Globus pallidus (tissue), 1 donor: ENCODE measurements around the gene CTH.
"Not testable (repeated sequence)": the region's sequence is repeated elsewhere in the genome, so short reads cannot be mapped to it uniquely, and the experiment has no call there.

Experiments
- DNase-seq: peaks from one replicate; pipeline ENCODE4 v3.0.0-alpha.2; 2015; ENCODE audit warnings: low spot score

CTH gene

DNA sequence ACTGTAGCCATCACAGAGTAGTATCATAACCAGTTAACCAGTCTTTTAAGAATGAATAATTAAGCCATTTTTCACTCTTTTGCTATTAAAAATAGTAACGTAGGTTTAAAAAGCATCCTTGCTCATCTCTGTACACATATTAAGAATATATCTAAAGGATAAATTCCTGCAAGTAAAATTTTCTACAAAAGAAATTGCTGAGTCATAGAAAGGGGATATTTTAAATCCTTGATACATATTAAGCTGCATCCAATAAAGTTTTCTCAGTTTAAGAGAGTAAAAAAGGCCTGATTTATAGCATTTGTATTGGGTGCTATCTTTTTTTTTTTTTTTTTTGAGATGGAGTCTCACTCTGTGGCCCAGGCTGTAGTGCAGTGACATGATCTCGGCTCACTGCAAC, 1.9 kb upstream of the CTH start:
- no peak for DNase-seq

DNA sequence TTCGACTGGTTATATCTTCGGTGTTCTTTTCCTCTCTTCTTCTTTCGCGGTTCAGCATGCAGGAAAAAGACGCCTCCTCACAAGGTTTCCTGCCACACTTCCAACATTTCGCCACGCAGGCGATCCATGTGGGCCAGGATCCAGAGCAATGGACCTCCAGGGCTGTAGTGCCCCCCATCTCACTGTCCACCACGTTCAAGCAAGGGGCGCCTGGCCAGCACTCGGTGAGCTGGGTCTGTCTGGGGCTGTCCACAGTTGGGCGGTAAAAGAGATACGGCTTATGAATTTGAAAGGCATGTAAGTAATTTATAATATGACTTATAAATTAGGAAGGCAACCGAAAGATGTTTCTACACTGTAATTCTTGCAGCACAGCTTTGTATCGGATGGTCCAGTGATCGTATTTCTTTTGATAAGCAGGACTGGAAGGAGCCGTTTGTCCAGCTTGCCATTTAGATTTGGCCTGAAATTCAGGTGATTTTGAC, 334 bp downstream of the CTH start:
- no peak for DNase-seq

DNA sequence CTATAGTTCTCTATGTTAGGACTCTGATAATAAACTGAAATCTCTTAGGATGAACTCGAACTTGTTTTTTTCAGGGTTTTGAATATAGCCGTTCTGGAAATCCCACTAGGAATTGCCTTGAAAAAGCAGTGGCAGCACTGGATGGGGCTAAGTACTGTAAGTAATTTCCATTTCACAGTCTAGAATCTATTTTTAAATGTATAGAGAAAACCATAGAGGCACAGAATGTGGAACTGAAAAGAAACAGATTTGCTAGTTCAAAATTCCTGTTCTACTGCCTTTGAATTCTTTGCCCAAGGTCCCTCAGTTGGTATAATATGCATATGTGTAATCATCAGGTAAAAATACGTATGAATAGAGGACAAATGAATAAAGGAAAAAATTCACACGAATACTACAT, 4.8 kb downstream of the CTH start:
- DNase-seq: no peak

DNA sequence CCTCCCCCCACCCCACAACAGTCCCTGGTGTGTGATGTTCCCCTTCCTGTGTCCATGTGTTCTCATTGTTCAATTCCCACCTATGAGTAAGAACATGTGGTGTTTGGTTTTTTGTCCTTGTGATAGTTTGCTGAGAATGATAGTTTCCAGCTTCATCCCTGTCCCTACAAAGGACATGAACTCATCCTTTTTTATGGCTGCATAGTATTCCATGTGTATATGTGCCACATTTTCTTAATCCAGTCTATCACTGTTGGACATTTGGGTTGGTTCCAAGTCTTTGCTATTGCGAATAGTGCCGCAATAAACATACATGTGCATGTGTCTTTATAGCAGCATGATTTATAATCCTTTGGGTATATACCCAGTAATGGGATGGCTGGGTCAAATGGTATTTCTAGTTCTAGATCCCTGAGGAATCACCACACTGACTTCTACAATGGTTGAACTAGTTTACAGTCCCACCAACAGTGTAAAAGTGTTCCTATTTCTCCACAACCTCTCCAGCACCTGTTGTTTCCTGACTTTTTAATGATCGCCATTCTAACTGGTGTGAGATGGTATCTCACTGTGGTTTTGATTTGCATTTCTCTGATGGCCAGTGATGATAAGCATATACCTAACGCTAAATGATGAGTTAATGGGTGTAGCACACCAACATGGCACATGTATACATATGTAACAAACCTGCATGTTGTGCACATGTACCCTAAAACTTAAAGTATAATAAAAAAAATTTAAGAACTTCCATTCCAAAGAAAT, 8.1 kb downstream of the CTH start:
- not testable (repeated sequence) for DNase-seq

DNA sequence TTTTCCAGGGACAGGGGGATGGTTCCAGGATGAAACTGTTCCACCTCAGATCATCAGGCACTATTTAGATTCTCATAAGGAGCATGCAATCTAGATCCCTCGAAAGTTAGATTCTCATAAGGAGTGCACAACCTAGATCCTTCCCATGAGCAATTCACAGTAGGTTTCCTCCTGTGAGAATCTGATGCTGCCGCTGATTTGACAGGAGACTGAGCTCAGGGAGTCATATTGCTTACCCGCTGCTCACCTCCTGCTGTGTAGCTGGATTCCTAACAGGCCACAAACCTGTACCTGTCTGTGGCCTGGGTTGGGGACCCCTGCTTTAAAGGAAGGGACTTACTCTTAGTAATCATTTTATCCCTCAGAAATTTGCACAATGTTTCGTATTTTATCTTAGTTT, 9.3 kb downstream of the CTH start:
- DNase-seq: no peak

DNA sequence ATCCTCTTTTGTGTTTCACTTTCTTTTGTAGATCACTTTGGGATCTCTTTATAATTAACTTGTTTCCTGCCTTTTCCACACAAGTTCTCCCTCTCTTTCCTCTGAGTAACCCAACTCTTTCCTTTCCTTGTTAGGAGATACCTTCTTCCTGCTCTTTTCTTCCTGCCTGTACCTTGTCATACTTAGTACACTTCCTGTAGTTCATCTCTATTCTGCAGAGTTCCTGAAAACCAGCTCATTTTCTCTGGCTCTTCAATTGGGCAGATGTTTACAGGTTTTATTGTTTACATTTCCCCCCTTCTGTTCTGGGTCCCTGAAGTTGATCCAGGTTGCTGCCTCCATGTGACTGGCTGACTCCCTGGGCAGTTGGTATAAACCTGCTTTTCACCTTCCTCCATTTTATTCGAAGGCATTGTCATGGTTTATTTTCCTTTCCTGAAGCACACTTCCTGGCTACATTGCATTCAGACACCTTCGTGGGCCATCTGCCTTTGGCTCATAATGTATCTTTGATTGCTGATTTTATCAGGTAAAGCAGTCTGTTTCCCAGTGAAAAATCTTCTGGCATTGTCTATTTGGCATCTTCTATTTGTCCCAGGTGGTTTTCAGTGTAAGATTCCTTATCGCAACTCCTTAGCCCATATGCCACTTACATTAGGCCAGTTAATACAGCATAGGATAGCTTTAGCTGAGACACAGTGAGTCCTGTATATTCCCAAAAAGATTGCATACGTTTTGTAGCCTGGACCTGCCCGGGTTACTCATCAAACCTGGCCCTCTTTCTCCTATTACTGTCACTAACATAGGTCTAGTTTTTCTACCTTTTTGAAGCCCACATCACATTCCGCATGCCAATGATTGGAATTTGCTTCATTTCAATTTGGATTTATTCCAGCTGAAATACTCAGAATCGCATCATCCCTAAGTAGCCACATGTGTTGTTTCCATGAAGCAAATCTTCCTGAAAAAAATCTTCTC, 15.4 kb downstream of the CTH start:
- DNase-seq: no peak

DNA sequence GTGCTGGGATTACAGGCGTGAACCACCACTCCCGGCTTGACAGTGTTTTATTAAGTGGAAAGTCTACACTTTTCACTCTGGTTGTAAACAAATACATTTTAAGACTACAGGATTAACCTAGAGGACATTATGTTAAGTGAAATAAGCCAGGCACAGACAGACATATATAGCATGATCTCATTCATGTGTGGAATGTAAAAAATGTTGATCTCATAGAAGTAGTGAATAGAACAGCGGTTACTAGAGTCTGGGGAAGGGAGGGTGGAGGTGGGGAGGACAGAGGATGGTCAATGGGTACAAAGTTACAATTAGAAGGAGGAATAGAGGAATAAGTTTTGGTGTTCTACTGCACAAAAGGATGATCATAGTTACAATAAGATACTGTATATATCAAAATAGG, 16.9 kb downstream of the CTH start:
- DNase-seq: no peak

DNA sequence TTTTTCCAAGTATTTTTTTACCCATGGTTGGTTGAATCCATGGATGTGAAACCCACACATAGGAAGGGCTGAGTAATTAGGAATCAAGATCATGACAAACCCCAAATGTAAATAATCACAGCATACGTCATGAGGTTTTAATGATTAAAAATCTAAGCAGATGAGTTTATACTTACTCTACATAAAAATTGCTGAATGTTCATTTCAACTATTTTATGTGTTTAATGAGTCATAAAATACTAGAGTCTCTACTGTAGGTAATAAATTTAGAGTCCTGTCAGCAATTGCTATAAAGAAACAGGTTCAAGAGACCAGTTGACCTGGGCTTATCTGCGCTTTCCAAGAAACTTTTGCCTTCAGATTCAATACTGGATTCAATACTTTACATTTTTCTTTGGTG, 18.2 kb downstream of the CTH start:
- DNase-seq: no peak

DNA sequence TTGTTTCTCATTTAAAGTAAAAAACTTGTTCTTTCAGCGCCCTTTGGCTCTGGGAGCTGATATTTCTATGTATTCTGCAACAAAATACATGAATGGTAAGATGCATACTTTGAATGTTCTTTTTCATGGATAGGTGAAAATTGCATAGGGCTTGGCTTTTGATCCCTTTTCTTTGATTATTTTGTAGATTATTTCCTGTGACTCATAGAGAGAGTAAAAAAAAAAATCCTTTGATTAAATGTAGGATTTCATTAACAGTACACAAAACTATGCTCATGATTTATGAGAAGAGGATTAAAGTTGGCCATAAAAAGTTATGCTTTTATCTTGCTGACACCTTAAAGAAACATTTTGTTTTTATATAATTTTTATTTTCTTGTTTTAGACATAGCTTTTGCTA, 18.7 kb downstream of the CTH start:
- DNase-seq: no peak

DNA sequence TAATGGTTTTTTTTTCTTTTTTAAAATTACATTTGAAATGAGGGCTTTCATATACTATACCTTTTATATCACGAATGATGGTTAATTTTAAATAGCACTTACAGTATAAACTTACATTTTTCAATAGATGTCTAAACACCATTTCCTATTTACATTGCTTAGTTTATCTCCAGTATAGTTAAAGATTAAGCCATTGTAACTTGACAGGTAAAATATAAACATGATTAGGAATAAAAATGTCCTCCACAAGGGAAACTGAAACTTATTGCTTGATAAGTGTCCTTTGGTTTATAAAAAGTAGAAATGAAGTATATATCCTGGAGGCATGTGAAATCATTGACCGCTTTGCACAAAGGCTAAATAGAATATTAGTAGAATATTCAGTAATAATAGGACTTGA, 20.2 kb downstream of the CTH start:
- DNase-seq: no peak

DNA sequence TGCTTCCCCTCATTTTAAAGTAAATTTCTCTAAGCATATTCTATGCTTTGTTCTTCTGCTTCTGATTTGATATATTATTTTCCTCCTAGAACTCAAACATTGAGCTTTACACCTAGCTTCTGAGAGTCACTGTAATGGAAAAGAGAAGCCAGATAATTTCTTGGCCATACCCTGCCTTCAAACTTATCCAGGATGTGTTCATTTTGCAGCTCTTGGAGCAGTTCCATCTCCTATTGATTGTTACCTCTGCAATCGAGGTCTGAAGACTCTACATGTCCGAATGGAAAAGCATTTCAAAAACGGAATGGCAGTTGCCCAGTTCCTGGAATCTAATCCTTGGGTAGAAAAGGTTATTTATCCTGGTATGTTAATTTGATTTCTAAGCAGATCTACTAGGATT, 20.8 kb downstream of the CTH start:
- DNase-seq: no peak

DNA sequence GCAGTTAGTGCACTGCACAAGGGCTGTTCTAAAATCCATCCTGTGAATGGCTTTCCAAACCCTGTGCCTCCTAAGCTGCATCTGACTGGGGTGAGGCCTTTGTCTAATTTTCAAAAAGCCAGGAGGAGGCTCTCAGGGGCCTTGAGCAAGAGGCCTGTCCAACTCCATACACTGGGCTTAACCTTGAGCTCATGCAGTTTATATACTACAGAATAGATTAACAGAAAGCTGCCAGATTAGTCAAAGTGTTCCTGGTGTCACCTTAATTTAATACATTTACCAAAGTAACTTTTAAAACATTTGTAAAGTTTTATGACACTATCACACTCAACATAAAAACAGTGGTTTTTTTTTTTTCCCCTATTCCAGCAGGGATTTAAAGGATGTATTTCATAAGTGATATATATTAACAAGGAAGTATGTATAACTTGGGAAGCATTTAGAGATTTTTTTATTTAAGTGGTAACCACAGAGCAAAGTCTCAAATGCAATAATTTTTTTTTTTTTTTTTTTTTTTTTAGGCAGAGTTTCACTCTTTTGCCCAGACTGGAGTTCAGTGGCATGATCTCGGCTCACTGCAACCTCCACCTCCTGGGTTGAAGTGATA, 23.3 kb downstream of the CTH start:
- no peak for DNase-seq

DNA sequence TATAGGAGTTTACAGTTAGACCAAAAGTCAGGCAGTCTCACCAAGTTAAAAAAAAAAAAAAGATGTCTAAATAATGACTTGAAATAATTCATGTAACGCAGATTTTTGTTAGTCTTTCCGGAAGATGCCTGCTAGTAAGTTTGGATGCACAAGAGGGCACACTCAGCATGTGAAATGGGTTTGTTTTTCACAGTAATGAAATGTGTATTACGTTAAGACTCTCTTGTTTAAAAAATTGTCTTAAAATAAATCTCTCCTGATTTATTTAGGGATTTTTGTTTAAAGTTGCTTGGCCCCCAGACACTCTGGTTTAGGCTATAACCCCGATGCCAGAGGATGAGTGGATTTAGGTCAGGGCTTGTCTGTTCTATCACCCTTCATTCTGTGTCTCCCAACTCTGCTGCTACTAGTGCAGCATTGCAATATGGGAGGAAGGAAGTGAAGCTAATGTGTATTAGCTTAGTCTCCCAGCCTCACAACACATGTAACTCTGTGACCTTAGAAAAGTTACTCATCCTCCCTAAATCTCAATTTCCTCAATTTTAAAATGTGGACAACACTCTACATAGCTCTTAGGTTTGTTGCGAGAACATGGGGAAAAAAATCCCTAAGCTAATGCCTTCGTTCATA, 25.7 kb downstream of the CTH start:
- no peak for DNase-seq

DNA sequence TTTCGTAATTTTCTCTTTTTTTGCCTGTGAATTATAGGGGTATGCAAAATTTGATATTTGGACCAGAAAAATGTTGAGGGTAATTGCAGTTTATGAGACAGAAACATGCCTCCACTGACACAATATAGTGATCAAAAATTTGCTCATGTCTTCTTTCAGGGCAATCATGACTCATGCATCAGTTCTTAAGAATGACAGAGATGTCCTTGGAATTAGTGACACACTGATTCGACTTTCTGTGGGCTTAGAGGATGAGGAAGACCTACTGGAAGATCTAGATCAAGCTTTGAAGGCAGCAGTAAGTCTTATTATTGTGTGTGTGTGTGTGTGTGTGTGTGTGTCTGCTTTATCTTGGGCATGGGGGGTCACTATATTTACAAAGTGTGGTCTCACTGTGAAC, 27.5 kb downstream of the CTH start:
- no peak for DNase-seq

DNA sequence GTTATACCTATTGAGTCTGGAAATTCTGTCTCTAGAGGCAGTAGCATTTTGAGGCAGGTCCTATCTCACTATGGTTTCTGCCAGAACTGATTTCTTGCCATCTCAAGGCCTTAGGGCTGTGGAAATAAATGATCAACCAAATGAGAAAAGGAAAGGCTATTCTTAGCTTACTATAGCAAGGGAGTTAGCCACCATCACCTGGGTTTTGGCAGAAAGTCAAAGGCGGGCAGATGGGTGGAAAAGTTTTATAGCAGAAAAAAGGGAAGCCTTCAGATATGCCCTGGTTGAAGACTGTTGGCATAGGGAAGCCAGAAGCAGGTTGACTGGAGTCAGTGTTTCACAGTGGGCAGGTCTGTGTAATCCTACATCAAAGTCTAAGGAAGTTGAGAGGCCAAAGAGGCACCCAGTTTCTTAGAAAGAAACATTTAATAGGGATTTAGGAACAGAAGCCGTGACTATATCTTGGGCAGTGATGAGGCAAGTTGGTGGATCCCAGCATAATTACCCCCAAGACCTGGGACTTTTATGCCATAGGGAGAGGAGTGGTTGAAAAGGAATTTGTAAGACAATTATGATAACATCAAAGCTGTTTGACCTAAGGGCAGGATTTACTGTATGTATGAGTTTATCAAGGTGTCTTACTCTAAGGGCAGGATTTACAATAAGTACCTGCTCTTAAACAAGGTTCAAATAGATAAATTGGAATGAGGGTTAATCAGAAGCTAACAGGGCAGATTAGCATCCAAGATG, 29.7 kb downstream of the CTH start:
- no peak for DNase-seq

DNA sequence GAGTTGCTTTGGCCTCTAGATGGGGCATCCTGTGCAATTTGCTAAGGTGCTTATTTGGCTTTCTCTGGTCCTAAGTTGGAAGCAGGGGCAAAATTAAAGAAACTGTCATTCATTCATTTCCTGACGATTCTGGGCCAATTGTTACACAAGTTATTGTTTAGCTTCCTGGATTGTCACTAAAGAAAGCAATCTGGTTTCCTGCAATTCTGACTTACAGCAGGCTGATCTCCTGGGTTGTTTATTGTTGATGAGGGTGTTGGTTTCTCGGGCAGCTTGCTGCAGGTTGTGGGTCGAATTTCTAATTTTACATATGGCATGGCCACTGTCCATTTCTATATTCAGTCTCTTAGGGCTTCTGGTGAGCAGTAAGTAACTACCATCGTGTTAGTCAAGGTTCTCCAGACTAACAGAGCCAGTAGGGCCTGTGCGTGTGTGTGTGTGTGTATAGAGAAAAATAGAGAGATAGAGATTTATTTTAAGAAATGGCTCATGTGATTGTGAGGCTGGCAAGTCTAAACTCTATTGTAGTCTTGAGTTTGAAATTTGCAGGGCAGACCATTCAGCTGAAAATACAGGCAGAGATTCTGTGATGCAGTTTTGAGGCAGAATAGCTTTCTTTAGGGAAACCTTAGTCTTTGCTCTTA, 30.4 kb downstream of the CTH start:
- no peak for DNase-seq

DNA sequence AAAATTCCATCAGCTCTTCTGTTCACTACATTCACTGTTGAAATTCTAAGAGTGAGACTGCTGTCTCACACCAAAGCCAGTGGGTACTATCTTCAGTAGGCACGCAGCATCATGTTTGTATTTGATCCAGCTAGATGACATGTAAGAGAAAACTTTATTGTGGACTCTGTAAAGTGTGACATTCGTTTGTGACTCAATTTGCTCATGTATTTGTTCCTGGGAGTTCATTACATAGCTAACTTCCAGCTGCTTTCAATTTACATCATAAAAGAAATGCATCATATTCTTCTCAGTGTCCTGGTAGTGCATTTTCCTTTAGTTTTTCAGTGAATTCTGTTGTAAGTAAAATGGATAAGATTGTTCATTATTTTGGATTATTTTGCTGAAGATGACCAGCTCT, 31.4 kb downstream of the CTH start:
- no peak for DNase-seq

DNA sequence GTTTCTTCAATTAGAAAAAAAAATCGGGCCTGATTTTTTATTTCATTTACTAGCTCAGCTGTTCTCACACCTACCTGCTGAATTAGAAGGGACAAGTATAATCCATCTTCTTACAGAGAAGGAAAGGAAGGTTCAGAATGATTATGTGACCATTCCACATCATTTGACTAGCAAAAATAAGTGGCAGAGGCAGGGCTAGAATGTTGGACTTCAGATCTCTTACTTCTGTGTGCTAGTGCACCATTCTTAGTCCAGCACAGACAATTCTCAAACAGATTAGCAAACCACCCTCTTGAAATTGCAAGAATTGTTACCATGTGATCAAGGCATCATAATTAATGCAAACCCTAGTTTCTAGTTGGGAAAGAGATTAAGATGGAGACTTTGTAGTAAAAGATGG, 32.7 kb downstream of the CTH start:
- DNase-seq: no peak

DNA sequence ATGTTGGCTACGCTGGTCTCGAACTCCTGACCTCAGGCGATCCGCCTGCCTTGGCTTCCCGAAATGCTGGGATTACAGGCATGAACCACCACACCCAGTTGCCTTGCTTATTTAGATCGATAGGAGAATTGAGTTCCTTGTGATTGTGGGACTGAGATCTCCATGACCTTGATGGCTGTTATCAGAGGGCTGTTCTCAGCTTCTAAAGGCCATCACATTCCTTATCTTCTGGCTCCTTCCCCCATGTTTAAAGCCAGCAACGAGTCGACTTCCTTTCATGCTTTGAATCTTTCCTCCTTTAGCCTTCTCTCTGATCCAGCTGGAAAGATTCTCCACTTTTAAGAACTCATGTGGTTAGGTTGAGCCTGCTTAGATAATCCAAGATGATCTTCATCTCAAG, 38.0 kb downstream of the CTH start:
- no peak for DNase-seq

DNA sequence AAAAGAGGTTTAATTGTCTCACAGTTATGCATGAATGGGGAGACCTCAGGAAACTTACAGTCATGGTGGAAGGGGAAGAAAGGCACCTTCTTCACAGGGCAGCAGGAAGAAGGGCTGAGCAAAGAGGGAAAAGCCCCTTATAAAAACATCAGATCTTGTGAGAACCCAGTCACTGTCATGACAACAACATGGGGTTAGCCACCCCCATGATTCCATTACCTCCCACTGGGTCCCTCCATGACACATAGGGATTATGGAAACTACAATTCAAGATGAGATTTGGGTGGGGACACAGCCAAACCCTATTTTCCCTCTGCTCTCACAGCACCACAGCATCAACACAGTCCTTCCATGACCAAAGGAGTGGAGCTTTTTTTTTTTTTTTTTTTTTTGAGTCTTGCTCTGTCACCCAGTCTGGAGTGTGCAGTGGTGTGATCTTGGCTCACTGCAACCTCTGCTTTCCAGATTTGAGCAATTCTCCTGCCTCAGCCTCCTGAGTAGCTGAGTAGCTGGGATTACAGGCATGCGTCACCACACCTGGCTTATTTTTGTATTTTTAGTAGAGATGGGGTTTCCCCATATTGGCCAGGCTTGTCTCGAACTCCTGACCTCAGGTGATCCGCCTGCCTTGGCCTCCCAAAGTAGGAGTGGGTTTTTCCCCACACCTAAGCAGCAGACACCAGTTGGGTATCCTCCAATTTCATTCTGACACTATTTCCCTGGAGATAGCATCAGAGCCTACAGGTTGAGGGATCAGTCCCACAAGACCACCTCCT, 41.3 kb downstream of the CTH start:
- DNase-seq: not testable (repeated sequence)
